ENCODE measurements around the gene RNF144B.
"Not testable (repeated sequence)": the region's sequence is repeated elsewhere in the genome, so short reads cannot be mapped to it uniquely, and the experiment has no call there.

RNF144B gene

DNA sequence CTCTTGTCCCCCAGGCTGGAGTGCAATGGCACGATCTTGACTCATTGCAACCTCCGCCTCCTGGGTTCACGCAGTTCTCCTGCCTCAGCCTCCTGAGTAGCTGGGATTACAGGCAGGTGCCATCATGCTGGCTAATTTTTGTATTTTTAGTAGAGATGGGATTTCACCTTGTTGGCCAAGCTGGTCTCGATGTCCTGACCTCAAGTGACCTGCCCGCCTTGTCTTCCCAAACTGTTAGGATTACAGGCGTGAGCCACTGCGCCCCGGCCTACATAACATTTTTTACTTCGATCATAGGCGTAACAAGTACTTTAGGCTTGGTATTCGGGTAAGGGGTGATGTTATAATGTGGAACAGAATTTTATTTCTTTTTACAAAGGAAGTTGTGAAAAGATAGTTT lies 22.5 kb downstream of the RNF144B start:
- not testable (repeated sequence) for DNase-seq (ENCODE audit: low spot score)

DNA sequence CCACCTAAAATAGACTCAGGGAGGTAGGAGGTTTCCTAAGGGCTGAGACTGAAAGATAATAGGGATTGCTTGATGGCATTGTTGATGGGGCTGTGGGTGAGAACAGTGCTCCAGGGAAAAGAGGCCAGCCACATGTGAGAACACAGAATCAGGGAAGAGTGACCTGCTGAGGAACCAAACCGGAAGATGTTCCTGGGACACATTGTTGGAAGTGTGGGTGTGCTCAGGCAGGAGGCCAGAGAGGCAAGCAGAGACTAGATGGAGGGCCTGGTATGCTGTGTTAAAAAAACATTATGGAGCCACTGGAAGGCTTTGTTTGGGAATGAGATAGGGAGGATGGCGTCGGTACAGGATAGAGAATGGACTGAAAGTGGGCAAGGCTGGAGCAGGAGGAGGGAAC lies 23.3 kb downstream of the RNF144B start:
- no peak for DNase-seq (ENCODE audit: low spot score)

DNA sequence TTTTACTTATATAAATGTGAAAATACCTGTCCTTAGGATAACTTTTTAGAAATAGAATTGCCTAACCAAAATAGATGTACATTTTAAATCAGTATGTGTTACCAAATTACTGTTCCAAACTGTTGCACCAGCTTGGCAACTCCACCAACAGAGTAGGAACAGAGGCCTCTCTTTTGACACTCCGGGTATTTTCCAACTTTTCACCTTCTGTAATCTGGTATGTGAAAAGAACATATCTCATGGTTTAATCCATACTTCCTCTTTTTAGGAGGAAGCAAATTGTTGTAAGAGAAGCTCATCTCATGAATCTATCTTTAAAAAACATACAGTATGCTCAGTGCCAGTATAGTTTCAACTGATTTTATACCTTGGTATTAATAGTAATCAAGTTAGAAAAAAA lies 24.9 kb downstream of the RNF144B start:
- no peak for DNase-seq (ENCODE audit: low spot score)

DNA sequence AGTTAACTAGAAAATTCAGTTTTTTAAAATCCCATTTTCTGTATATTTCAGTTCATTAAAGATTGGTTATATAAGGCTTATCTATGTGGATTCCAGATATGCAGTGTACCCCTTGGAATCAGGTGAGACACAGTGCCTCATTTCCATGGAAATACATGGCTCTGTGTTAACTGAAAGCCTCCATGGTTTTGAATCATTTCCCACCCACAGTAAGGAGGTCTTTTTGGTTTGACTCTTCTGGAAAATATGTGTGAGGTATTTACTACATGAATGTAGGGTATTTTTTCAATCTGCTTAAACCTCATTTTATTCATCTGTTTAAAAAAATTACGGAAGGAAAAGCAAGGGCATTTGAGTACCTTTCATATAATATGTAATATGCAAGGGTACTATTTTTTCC lies 25.5 kb downstream of the RNF144B start:
- DNase-seq (ENCODE audit: low spot score) = no peak

DNA sequence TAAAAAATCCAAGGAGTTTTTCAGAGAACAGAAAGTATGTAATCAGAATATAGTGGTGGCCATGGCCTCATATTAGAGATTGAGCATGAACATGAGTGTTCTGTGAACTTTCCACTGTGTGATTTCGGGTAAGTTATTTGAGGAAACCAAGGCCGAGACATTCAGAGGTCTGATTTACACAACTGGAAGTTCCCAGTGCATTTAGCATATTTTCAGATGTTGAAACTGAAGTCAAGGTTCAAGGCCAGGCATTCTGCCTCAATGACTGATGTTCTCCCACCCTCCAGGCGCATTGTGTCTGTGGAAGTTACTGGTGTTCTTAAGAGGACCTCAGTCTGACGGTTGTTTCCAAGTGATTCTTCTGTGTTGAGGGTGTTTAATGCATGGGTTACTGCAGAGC lies 26.2 kb downstream of the RNF144B start:
- no peak for DNase-seq (ENCODE audit: low spot score)

DNA sequence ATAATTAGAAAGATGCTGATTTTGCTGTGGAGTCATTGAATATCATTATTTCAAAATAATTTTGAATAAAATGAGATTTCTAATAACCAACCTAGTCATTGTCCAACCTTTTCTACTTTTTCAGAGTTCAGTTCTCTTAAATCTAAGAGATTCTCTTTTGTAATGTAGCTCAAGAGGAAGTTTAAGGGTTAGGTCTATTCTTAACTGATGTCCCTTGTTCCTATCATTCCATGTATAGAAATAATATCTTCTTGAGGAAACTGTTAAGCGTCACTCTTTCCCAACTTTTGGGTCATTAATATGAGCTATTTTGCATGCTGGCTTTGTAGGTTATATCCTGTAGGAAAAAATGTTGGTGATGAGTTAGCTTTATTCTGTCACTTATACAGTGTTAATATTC lies 27.0 kb downstream of the RNF144B start:
- DNase-seq (ENCODE audit: low spot score) = no peak

DNA sequence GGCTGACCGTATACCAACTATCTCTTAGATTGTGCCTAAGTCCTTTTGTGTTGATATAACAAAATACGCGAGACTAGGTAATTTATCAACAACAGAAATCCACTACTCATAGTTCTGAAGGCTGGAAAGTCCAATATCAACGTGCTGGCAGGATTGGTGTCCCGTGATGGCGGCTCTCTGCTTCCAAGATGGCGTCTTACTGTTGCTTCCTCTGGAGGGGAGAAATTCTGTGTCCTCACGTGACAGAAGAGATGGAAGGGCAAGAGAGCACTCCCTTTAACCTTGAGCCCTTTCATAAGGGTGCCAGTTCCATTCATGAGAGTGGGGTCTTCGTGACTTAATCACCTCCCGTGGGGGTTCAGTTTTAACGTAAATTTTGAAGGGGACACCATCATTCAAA lies 28.1 kb downstream of the RNF144B start:
- DNase-seq (ENCODE audit: low spot score) = no peak

DNA sequence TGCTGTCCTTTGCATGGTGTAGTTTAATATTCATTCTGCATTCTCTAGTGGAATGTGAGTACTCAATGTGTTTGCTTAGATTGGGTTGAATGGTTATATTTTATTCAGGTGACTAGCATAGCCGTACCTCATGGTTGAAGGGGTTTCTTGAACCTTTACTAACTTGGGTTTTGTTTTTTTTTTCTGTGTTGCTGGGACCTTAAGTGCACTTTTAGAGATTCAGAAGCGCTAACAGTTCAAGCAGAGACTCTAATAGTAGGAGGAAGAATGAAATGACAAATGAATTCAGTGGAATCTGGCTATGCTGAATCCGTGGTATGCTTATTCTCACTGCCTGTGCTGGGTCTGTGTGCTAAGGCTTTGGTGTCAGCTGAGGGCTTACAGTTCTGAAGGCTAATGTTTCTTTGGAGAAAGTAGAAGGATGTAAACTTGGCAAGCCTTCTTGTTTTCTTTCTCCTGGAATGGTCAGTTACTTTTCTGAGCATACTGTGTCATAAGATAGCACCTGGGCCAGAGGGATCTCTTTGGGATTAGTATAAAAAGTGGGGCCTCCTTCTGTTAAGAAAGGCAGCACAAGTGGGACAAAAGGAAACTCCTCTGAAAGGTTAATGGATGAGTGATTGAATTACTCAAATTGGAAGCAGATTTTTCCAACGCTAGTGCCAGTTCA lies 28.7 kb downstream of the RNF144B start:
- DNase-seq (ENCODE audit: low spot score) = no peak

DNA sequence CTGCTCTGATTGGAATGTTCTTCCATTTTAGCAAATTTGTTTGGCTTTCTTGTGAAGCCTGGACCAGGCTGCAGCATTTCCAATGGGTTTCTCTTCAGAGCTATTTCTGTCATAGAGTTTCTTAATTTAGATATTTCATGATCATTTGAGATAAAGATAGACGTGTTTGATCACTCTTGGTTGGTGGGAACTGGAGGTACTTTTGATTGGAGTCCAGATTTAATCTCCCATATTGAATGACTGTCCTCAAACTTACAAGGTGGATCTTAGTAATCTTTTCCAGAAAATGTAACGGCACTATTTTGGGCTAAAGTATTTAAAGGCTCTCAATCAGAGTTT lies 29.2 kb downstream of the RNF144B start:
- no peak for DNase-seq (ENCODE audit: low spot score)

DNA sequence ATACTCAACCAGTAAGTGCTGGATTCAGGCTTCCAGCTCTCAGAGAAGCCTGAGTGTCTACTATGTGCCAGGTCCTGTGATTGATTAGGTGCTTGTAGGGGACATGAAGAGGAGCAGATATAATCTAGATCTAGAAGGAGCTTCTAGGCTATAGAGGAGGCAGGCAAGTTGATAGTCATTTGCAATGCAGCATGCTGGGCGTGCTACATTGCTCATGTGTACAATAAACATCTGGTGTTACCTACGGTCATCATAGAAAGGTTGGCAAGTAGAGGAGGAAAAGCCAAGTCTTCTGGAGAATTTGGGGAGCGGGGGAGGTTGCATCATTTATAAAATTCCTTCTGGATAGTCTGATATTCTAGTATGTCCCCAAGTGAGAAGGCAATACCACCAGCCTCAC lies 33.2 kb downstream of the RNF144B start:
- no peak for DNase-seq (ENCODE audit: low spot score)

DNA sequence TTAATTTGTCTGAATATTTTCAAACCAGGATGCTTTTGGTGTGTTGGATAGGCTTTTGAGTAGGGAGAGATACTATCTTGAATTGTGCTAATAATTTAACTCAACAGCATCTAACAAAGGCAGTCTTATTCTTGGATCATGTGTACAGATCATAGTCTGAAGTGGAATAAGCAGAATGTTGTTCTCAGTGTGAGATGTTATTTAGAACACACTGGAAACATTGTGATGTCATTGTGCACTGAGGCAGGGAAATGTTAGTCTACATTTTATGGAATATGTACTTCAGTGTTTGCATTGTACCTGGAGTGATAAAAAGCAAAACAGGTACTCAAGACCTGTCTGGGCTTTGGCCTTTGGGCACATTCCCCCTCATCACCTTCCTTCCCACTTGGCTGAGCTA lies 35.0 kb downstream of the RNF144B start:
- no peak for DNase-seq (ENCODE audit: low spot score)

DNA sequence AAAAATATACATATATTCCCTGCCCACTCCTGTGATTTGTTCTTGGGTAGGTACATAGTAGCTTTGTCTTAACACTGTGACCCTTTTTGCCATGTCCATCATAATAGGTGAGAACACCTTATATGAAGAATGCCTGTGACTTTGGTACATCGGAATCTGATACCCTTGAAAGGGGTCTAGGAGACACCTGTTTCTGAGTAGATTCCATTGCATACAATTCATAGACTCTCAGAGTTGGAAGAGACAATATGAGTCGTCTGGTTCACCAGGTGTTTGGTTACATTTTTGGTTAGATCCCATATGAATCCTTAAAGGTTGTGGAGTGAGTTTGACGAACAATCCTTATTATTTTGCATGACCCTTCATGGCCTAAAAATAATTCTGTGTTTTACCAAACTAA lies 36.3 kb downstream of the RNF144B start:
- no peak for DNase-seq (ENCODE audit: low spot score)

DNA sequence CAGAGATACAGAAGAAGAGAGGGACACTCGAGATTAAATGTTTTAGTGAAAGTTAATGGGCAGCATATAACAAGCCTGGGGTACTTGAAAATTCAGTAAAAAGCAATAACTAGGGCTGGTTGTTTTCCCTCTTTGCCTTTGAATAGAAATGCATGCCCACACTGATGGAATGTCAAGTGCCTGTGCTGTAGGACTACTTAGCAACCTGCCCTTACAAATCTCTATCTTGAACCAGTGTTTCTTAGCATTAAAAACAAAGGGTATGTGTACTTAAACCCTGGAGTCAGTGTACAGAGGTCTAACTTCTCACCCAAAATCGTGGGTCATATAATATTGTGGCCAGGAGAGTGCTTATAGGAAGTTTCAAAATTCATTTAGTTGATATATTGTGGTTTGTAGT lies 37.1 kb downstream of the RNF144B start:
- no peak for DNase-seq (ENCODE audit: low spot score)

DNA sequence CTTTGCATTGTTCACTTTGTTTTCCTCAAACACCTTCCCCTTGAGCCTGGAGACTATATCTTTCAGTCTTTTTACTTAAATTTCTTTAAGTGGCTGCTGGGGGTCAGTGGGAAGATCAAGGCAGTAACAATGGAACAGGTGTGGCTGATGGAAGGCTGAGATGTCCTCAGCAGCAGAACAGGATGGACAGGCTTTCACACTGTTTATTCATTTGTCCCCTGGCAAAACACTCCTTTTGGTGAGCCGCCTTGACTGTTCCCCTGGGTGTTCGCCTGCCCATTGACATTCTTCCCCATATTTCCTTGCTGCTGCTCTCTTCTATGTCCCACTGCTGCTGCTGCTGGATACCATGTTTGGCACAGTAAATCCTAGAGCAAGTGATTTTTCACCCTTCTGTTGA lies 38.1 kb downstream of the RNF144B start:
- DNase-seq (ENCODE audit: low spot score) = no peak

DNA sequence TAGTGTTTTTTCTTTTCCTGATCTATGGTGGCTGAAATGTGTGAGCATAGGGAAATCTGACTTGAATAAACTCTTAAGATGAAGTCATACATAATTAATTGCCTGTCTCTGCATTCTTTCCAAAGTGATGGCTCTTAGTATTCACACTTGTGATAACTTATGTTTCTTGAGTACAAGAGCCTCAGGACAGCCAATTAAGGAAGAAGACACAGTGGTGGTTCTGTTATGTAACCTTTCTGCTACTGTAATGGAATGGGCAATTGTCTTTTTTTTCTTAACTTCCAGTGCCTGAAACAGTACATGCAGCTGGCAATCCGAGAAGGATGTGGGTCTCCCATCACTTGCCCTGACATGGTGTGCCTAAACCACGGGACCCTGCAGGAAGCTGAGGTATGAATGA lies 40.1 kb downstream of the RNF144B start:
- DNase-seq (ENCODE audit: low spot score) = no peak

DNA sequence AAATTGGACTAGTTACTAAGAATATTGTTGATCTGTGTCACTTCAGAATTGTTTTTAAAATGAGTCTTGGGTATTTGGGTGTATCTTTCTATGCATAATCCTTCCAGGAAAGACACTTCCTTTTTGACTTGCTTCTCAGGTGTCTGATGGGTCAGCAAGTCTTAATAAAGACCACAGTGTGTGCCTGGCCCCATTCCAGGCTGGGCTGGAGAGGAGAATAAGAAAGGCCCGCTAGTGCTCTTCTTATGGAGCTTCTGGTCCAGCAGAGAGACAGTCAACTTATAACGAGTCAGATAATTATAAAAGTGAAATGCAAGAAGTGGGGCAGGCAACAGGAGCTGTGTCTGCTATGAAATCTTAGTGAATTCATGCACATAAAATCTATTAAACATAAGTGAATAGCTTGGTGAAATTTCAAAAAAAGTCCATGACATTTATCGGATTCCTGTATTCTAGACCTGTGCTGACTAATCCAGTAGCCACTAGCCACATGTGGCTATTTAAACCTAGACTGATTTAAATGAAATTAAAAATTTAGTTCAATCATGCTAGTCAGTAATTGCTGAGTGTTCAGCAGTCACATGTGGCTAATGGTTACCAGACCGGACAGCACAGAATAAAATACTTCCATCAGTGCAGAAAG lies 42.6 kb downstream of the RNF144B start:
- no peak for DNase-seq (ENCODE audit: low spot score)

DNA sequence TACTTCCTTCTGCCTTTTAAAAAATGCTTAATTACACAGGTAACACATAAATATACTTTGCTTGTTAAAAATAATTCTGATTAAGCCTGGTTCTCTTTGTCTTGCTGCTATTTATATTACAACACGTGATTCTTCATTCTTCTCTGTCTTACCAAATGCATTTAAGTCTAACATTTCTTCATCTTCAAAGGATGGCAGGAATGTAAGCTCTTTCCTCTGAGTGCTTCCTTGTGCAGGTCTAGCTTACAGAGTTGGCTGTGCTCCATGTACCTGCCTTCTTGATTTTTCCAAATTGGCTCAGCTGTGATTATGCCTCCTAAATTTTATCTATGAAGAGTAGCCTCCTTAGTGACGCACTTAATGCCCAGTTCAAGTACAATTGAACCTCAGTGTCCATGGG lies 44.4 kb downstream of the RNF144B start:
- no peak for DNase-seq (ENCODE audit: low spot score)

DNA sequence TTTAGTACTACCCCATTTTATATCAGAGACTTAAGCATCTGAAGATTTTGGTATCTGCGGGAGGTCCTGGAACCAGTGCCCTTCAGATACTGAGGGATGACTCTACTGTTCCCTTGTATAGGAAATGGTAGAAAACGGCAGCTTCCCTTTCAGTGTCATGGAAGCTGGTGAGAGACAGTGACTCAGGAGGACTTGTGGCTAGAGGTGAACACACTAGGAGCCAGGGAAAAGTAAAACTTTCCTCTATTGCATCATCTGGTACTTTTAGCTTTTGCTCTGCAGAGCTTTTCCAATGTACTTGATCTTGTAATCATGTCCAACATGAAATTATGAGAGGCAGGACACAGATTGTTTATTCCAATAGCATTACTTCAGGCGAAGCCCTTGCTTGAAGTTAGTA lies 45.0 kb downstream of the RNF144B start:
- no peak for DNase-seq (ENCODE audit: low spot score)

DNA sequence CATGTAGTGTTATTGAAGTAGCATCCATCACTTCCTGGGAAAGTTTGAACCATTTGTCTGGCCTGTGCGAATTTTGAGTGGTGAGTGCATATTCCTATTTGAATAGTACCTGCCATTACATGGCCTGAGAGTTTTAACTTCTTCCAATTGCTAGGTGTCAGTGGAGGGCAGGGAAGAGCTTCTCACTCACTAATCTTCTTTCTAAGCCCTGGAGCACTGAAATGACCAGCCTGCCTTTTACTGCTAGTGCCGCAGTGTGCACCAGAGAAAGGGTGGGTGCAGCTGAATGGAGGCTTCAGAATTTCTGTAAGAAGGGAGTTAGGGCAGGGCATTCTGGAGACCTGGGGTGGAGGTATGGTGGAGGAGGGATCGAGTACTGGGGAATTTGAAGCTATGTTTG lies 45.5 kb downstream of the RNF144B start:
- DNase-seq (ENCODE audit: low spot score) = no peak

DNA sequence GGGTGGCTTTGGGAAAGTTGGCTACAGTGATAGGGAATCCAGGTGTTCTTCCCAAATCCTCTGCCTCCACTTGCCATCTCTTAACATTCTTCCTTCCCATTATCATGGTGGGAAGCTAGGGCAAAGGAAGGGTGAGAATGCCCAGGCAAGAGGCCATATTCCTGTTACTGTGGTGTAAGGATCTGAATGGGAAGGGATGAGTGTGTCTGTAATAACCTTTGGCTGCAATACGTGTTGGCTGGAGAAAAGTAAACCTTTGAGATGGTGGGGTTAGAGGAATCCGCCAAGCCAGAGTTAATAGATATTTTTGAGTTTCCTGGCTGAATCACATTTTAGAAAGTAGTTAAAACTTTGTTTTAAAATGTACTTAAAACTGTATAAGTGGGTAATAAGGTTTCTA lies 45.9 kb downstream of the RNF144B start:
- no peak for DNase-seq (ENCODE audit: low spot score)

DNA sequence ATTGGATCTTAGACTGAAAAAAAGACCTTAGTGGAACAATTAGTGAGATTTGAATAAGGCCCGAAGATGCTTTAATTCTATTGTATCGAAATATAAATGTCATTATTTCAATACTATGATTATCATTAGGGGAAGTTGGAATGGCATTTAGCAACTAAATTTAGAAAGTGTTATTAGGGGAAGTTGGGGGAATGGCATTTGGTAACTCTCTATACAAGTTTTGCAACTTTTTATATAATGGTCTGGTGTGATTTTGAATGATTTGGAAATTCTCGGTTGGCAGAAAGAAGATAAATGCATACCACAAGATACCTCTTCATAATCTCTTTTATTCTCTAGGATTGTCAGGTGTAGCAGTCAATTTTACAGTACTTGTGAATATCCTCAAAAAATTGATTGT lies 49.2 kb downstream of the RNF144B start:
- no peak for DNase-seq (ENCODE audit: low spot score)

DNA sequence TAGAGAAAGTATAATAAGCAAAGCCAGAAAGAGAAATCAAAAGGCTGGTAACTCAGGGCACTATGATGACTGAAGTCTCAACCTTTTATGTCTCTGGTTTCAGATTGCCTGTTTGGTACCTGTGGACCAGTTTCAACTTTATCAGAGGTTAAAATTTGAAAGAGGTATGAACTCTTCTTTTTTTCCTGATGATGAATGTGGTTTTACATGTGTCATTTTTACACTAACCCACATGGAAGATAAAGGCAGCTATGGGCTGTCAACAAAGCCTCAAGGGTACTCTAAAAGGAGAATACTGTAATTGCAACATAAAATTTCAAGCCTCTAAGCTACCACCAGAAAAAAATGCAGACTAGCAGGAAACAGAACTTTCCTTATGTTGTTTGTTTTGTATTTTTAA lies 52.4 kb downstream of the RNF144B start:
- no peak for DNase-seq (ENCODE audit: low spot score)

DNA sequence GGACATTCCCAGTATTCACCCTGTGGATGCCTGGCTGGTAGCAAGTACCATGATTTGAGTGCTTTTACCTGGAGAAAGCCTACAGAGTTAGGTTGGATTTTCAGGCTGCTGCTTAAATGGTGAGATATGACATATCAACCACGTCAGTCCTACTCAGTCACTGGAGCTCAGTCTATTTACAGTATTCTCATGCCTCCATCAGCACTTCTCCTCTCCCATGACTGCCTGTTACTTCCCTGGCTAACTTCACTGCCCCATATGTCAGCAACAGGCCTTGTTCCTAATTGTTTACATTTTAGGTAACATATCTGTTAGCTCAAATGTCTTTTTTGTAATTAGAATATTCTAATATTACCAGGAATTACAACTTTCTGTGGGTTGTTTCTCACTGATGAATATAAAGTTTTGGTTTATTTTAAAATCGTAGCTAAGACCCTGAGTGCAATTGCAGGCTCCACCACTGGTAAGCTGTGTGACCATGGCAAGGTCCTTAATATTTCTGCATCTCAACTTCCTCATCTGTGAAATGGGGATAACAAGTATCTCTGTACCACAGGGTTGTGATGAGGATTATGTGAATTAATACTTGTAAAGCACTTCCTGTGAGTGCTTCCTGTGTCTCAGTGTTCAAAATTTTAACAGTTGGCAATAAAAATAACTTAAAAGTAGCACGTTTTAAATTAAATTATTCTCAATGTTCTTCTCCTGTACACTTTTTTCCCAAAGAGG lies 54.3 kb downstream of the RNF144B start:
- no peak for DNase-seq (ENCODE audit: low spot score)

DNA sequence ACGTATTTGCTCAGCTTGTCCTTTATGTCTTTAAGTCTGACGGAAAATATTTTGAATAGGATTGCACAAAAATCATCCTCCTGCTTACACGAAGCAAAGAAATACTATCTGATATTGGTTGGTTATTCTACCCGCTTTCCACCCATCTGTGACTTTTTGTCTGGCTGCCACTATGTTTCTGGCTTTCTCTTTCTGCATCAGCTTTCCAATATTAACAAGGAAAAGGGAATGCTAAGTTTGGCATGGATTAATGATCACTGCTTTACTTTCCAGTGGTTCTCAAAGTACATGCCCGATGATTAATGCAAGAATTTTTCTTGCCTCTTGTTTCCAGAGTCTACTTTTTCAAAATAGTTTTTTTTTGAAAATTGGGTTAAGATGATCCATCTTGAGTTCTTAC lies 57.0 kb downstream of the RNF144B start:
- DNase-seq (ENCODE audit: low spot score) = no peak

Data from HuH-7.5 (cell line).